Measurements from ENCODE around the gene UBALD1. TPM values are rescaled to one million over a fixed set of nuclear protein-coding genes. Genes with fewer than 3 reads are reported as not detected.
A peak's percentile ranks its signal among the peaks of the same experiment; 100 is the strongest.

UBALD1 gene
- total and polyA plus RNA-seq, 9 of the 15 experiments (the other 6 are each of a cell fraction or from before 2014, with no cell fraction given): 1.3 to 38.0 (median 6.2) TPM; not detected in 2

- no peak for TF ChIP-seq ZBTB40 (IDR thresholded peaks at IDR 0.05)
- TF ChIP-seq ZBTB40 (CRISPR knock-in tag; IDR thresholded peaks at IDR 0.05): no peak
- TF ChIP-seq YY1 (IDR thresholded peaks at IDR 0.05; ENCODE audit: borderline replicate concordance in 1 of 3, control insufficient read depth in 1 of 3, extremely low read depth in 1 of 3, insufficient read depth in 3 of 3, insufficient read length in 1 of 3, insufficient replicate concordance in 2 of 3, low read depth in 1 of 3, low read length in 2 of 3): peak in 1 of 3 experiments; percentile 6
- peak in 1 of 3 experiments; percentile 39; a peak in 1 of 6 replicates for TF ChIP-seq CTCF (IDR thresholded peaks at IDR 0.05 in 2 of 3, conservative IDR thresholded peaks at IDR 0.05 in 1 of 3; ENCODE audit: insufficient read depth in 2 of 3, low read depth in 1 of 3, low read length in 3 of 3)
- peak; percentile 64; the same call in 1 of the 2 replicates for TF ChIP-seq POLR2G (IDR thresholded peaks at IDR 0.05; ENCODE audit: low read depth, low read length)
- Histone ChIP-seq H3K4me2 (ENCODE audit: insufficient read depth, low read length) (no peak overlapping the region), H3K27ac (ENCODE audit: extremely low read depth, low read depth, low read length) (no peak overlapping the region), H2AFZ (ENCODE audit: low read depth, low read length) (no peak overlapping the region), H3K9me1 (ENCODE audit: control insufficient read depth, insufficient read depth, low read length) (peaks cover 17% of the 10 kb centered on the region), H3K79me2 (ENCODE audit: control insufficient read depth, insufficient read depth, low read length) (peaks cover 39% of the 10 kb centered on the region), H3K9me3 (replicated peaks; ENCODE audit: control insufficient read depth, insufficient read depth, low read depth, low read length) (no peaks in the 10 kb centered on the region), H3K27me3 (ENCODE audit: control insufficient read depth in 2 of 2, insufficient read depth in 2 of 2, low read length in 2 of 2) (no peaks in the 10 kb centered on the region), H3K36me3 (ENCODE audit: control insufficient read depth, insufficient read depth, low read length) (peaks cover 32% of the 10 kb centered on the region; the same call in 1 of the 3 replicates), H3K9ac (ENCODE audit: insufficient read depth in 1 of 2, low read depth in 2 of 2, low read length in 2 of 2) (peak overlapping the region in 1 of 2 experiments; percentile 80; a peak in 2 of 4 replicates), H3K4me1 (replicated peaks in 1 of 2; ENCODE audit: control insufficient read depth in 2 of 2, insufficient read depth in 2 of 2, low read length in 2 of 2) (peaks cover 16 to 89% of the 10 kb centered on the region in 2 experiments), H4K20me1 (replicated peaks; ENCODE audit: control insufficient read depth, insufficient read depth, low read length) (peaks cover 32% of the 10 kb centered on the region), H3K4me3 (0 out of 2 replicates have a peak overlapping the region, but pooled peaks have one; percentile 94)
- DNase-seq (ENCODE audit: extremely low read depth in 1 of 4, low spot score in 3 of 4) (no peak), FAIRE-seq (no peak), ATAC-seq (no peak)
- no TSS peak for BruUV-seq (replicated peaks)
- intact Hi-C loops (cut with micrococcal nuclease): no loop called here
- CTCF ChIA-PET (ENCODE audit: low intra/inter-chr PET ratio): no interaction called here
- in situ Hi-C loops (cut with MboI): no loop called here
- WGBS (ENCODE audit: insufficient coverage, low coverage, missing lambda C conversion rate): 74% methylated on average over 7 of the region's 7 CpGs
- POLR2A ChIA-PET: interaction anchor here (1.5 kb wide), 1 partner anchor 15 kb away, joined by 6 read pairs; no protein-coding TSS in a partner anchor
Observed at GRCh38 chr16:4612474-4612931, 2.2 kb downstream of the UBALD1 start.
